ENCODE results near the gene SHC2.

- TF ChIP-seq TOX (CRISPR knock-in tag; IDR thresholded peaks at IDR 0.05; ENCODE audit: borderline replicate concordance) (no peak), BACH2 (CRISPR knock-in tag; IDR thresholded peaks at IDR 0.05; ENCODE audit: borderline replicate concordance) (no peak), ISL1 (CRISPR knock-in tag; IDR thresholded peaks at IDR 0.05) (no peak), ZC3H10 (CRISPR knock-in tag; IDR thresholded peaks at IDR 0.05) (no peak), RARB (CRISPR knock-in tag; IDR thresholded peaks at IDR 0.05) (no peak), POU6F1 (CRISPR knock-in tag; IDR thresholded peaks at IDR 0.05; ENCODE audit: borderline replicate concordance, low read depth) (no peak), ZFP3 (CRISPR knock-in tag; IDR thresholded peaks at IDR 0.05) (no peak), OSR1 (CRISPR knock-in tag; IDR thresholded peaks at IDR 0.05) (no peak), ARNTL (CRISPR knock-in tag; IDR thresholded peaks at IDR 0.05; ENCODE audit: borderline replicate concordance, low read depth) (no peak), ZFP30 (CRISPR knock-in tag; IDR thresholded peaks at IDR 0.05) (no peak)
- TF ChIP-seq, protein P1, sequence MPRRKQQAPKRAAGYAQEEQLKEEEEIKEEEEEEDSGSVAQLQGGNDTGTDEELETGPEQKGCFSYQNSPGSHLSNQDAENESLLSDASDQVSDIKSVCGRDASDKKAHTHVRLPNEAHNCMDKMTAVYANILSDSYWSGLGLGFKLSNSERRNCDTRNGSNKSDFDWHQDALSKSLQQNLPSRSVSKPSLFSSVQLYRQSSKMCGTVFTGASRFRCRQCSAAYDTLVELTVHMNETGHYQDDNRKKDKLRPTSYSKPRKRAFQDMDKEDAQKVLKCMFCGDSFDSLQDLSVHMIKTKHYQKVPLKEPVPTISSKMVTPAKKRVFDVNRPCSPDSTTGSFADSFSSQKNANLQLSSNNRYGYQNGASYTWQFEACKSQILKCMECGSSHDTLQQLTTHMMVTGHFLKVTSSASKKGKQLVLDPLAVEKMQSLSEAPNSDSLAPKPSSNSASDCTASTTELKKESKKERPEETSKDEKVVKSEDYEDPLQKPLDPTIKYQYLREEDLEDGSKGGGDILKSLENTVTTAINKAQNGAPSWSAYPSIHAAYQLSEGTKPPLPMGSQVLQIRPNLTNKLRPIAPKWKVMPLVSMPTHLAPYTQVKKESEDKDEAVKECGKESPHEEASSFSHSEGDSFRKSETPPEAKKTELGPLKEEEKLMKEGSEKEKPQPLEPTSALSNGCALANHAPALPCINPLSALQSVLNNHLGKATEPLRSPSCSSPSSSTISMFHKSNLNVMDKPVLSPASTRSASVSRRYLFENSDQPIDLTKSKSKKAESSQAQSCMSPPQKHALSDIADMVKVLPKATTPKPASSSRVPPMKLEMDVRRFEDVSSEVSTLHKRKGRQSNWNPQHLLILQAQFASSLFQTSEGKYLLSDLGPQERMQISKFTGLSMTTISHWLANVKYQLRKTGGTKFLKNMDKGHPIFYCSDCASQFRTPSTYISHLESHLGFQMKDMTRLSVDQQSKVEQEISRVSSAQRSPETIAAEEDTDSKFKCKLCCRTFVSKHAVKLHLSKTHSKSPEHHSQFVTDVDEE (CRISPR knock-in tag; IDR thresholded peaks at IDR 0.05), result no peak
- TF ChIP-seq, protein P2, sequence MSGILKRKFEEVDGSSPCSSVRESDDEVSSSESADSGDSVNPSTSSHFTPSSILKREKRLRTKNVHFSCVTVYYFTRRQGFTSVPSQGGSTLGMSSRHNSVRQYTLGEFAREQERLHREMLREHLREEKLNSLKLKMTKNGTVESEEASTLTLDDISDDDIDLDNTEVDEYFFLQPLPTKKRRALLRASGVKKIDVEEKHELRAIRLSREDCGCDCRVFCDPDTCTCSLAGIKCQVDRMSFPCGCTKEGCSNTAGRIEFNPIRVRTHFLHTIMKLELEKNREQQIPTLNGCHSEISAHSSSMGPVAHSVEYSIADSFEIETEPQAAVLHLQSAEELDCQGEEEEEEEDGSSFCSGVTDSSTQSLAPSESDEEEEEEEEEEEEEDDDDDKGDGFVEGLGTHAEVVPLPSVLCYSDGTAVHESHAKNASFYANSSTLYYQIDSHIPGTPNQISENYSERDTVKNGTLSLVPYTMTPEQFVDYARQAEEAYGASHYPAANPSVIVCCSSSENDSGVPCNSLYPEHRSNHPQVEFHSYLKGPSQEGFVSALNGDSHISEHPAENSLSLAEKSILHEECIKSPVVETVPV (CRISPR knock-in tag; IDR thresholded peaks at IDR 0.05), result no peak
- TF ChIP-seq, protein P3, sequence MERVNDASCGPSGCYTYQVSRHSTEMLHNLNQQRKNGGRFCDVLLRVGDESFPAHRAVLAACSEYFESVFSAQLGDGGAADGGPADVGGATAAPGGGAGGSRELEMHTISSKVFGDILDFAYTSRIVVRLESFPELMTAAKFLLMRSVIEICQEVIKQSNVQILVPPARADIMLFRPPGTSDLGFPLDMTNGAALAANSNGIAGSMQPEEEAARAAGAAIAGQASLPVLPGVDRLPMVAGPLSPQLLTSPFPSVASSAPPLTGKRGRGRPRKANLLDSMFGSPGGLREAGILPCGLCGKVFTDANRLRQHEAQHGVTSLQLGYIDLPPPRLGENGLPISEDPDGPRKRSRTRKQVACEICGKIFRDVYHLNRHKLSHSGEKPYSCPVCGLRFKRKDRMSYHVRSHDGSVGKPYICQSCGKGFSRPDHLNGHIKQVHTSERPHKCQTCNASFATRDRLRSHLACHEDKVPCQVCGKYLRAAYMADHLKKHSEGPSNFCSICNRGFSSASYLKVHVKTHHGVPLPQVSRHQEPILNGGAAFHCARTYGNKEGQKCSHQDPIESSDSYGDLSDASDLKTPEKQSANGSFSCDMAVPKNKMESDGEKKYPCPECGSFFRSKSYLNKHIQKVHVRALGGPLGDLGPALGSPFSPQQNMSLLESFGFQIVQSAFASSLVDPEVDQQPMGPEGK (CRISPR knock-in tag; IDR thresholded peaks at IDR 0.05; ENCODE audit: borderline replicate concordance), result no peak
These were observed 19.5 kb downstream of the SHC2 start for GRCh38 chr19:441213-441836.

Data from SK-N-SH treated with all-trans-retinoic acid at 6 μM for 48 hours (cell line).